Stomach (tissue), 4 donors: ENCODE measurements around the gene NR2C1.

Experiments
- CTCF ChIP-seq, 7 experiments: fragments of 450-650 bp in 4 of 7; fragments of 200-600 bp in 3 of 7; sonication (generic) in 3 of 7; IDR thresholded peaks; one replicate each; pipeline ENCODE4 v1.5.1; 2016 to 2019; ENCODE audit warnings: antibody characterized with exemption in 7 of 7, control low read depth in 2 of 7, mild to moderate bottlenecking in 1 of 7
- EP300 ChIP-seq: sonication (generic); formaldehyde crosslinking; IDR thresholded peaks from one replicate; pipeline ENCODE4 v1.6.1; 2017; ENCODE audit warnings: antibody characterized with exemption
- POLR2A ChIP-seq, 4 donors: fragments of 450-650 bp; IDR thresholded peaks; one replicate each; pipeline ENCODE4 v1.6.1; 2016; ENCODE audit warnings: antibody characterized with exemption in 4 of 4, control low read depth in 2 of 4, mild to moderate bottlenecking in 1 of 4, moderate library complexity in 1 of 4
- POLR2AphosphoS5 ChIP-seq, 3 donors: sonication (generic); formaldehyde crosslinking; IDR thresholded peaks; one replicate each; pipeline ENCODE4 v1.6.1; 2016; ENCODE audit warnings: antibody characterized with exemption in 3 of 3

GRCh38 chr12:95099270-95099790 is 25.9 kb upstream of the NR2C1 start:
- TF ChIP-seq EP300 (no peak), CTCF (IDR thresholded peaks at IDR 0.05) (no peak), POLR2A (IDR thresholded peaks at IDR 0.05) (no peak), POLR2AphosphoS5 (IDR thresholded peaks at IDR 0.05) (no peak)
